H1 (cell line): ENCODE results near the gene ARHGEF7. TPM values are rescaled to one million over a fixed set of nuclear protein-coding genes. Genes with fewer than 3 reads are reported as not detected.

Source experiments
- EGR1 ChIP-seq: IDR thresholded peaks from 2 replicates; pipeline ENCODE4 v1.6.1; 2011; ENCODE audit warnings: low read depth, low read length, borderline replicate concordance
- HDAC2 ChIP-seq, 2 experiments: fragments of 300-600 bp in 1 of 2; sonication (generic) in 1 of 2; IDR thresholded peaks; 2 replicates each; pipeline ENCODE4 v1.6.1; 2011 to 2012; ENCODE audit warnings: low read depth in 2 of 2, low read length in 2 of 2, mild to moderate bottlenecking in 2 of 2, moderate library complexity in 2 of 2, borderline replicate concordance in 1 of 2, inconsistent platforms in 1 of 2
- KDM1A ChIP-seq: fragments of 200-600, 300-600 bp; sonication (generic); IDR thresholded peaks from 2 replicates; pipeline ENCODE4 v1.7.1; 2016; ENCODE audit warnings: mild to moderate bottlenecking, low read length, borderline replicate concordance
- MAFK ChIP-seq: IDR thresholded peaks from 2 replicates; pipeline ENCODE4 v1.6.1; 2012; ENCODE audit warnings: low read depth, mild to moderate bottlenecking, improper control_type of control experiment, low read length
- NRF1 ChIP-seq: IDR thresholded peaks from 2 replicates; pipeline ENCODE4 v1.6.1; 2011; ENCODE audit warnings: mild to moderate bottlenecking, low read depth, low read length, improper control_type of control experiment
- RBBP5 ChIP-seq: IDR thresholded peaks from 2 replicates; pipeline ENCODE4 v1.7.1; 2012; ENCODE audit warnings: low read depth, mild to moderate bottlenecking, inconsistent platforms, low read length, moderate library complexity, borderline replicate concordance
- RXRA ChIP-seq: IDR thresholded peaks from 2 replicates; pipeline ENCODE4 v1.6.1; 2011; ENCODE audit warnings: low read depth, mild to moderate bottlenecking, low read length, moderate library complexity; ENCODE audit not compliant: insufficient read depth
- SIRT6 ChIP-seq: IDR thresholded peaks from one replicate; pipeline ENCODE4 v1.7.1; 2012; ENCODE audit warnings: low read length, inconsistent platforms
- SP4 ChIP-seq: IDR thresholded peaks from 2 replicates; pipeline ENCODE4 v1.6.1; 2012; ENCODE audit warnings: low read length, inconsistent platforms
- TAF7 ChIP-seq: optimal IDR thresholded peaks from 2 replicates; pipeline ENCODE3; 2011; ENCODE audit warnings: low read depth, mild to moderate bottlenecking, inconsistent platforms, low read length, moderate library complexity, borderline replicate concordance
- TCF12 ChIP-seq: IDR thresholded peaks from 2 replicates; pipeline ENCODE4 v1.6.1; 2011; ENCODE audit warnings: low read depth, mild to moderate bottlenecking, low read length
- polyA plus RNA-seq, 7 experiments: library from polyadenylated mRNA; depleted of rRNA in 3 of 7; stranded (reverse) in 5 of 7; unstranded in 2 of 7; fragments of >200 nt in 5 of 7; fragments of 200-250 nt in 2 of 7; gene quantifications; 1 replicate in 5 of 7; 2 replicates in 1 of 7; 4 replicates in 1 of 7; pipeline versions ENCODE4 v1.2.1 to v1.2.3, GENCODE V29; 2011 to 2013; ENCODE audit warnings: missing spikeins in 2 of 7, mixed read lengths in 2 of 7
- total RNA-seq: library from RNA; stranded (reverse); fragmentation: NEBNext Ultra II Directional; extraction: Animal tissue kit (Norgen Biotek cat#: 25700); gene quantifications from 2 replicates; pipeline ENCODE4 v1.2.1, GENCODE V29; 2021
- TF ChIP-seq, protein P1 (sequence below): IDR thresholded peaks from 2 replicates; pipeline ENCODE4 v1.6.1; 2012; ENCODE audit warnings: low read length, inconsistent platforms

The ARHGEF7 gene
- total and polyA plus RNA-seq, 2 of the 8 experiments (the other 6 are each of a cell fraction or from before 2014, with no cell fraction given): 26.2 to 56.5 TPM

DNA sequence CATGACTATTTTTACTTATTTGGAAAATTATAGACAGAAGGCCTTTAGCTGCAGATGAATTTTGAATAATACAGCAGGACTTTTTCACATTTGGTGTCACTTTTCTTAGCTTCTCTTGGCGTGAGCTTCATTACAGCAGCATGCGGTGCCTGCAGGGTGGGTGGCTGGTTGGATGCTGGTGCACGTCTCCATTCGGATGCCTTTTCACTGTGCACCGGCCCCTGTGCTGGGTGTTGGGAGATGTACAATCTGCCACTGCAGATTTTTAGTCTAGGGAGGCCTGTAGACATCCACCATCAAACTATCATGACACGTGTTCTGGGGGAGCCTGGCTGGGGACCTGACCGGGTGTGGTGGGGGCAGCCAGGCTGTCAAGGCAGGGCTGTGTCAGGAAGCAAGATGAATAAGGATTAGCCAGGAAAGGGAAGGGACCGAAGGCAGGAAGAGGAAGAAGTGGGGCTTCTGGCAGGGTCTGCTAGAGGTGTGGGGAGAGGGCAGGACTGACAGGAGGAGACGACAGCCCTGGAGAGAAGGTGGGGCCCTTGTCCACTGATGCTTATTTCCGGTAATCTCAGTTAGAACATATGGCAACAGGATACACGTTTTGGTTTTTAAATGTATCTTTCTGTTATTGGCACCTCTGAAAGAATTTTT lies 88.8 kb downstream of the ARHGEF7 start (continued):
- no peak for TF ChIP-seq SIRT6
- no peak for TF ChIP-seq TCF12
- TF ChIP-seq KDM1A: no peak
- TF ChIP-seq TAF7: no peak
- TF ChIP-seq SP4: no peak
- TF ChIP-seq, protein P1, sequence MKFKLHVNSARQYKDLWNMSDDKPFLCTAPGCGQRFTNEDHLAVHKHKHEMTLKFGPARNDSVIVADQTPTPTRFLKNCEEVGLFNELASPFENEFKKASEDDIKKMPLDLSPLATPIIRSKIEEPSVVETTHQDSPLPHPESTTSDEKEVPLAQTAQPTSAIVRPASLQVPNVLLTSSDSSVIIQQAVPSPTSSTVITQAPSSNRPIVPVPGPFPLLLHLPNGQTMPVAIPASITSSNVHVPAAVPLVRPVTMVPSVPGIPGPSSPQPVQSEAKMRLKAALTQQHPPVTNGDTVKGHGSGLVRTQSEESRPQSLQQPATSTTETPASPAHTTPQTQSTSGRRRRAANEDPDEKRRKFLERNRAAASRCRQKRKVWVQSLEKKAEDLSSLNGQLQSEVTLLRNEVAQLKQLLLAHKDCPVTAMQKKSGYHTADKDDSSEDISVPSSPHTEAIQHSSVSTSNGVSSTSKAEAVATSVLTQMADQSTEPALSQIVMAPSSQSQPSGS: no peak
- TF ChIP-seq RBBP5: no peak
- no peak for TF ChIP-seq RXRA
- no peak for TF ChIP-seq NRF1
- no peak for TF ChIP-seq HDAC2 (IDR thresholded peaks at IDR 0.05; ENCODE audit: borderline replicate concordance in 1 of 2, low read depth in 2 of 2, low read length in 2 of 2)
- no peak for TF ChIP-seq EGR1
- no peak for TF ChIP-seq MAFK
